ENCODE measurements around the gene GSG1L.

GSG1L gene

GRCh38 chr16:28063591-28064061 lies at the start of gene GSG1L:
Gene GSG1L (minus strand): TSS chr16:28063714. CDS start chr16:28063424, 290 bp downstream.
- no peak within 1 kb of the TSS for H3K27ac ChIP-seq
- DNase-seq (ENCODE audit: low read depth, low spot score): no peak

- no peak for DNase-seq (ENCODE audit: low read depth, low spot score)
- H3K27ac ChIP-seq: no peak overlapping the region
These were observed 49.4 kb upstream of the GSG1L start for GRCh38 chr16:28112908-28113307.

- DNase-seq (ENCODE audit: low read depth, low spot score): no peak
- no peak overlapping the region for H3K27ac ChIP-seq
These were observed 47.5 kb upstream of the GSG1L start for GRCh38 chr16:28110977-28111376.

GRCh38 chr16:28110479-28110878 lies 47.0 kb upstream of the GSG1L start:
- no peak for DNase-seq (ENCODE audit: low read depth, low spot score)
- no peak overlapping the region for H3K27ac ChIP-seq

GRCh38 chr16:28110074-28110473 lies 46.6 kb upstream of the GSG1L start:
- H3K27ac ChIP-seq: no peak overlapping the region
- DNase-seq (ENCODE audit: low read depth, low spot score): no peak

- H3K27ac ChIP-seq: no peak overlapping the region
- DNase-seq (ENCODE audit: low read depth, low spot score): no peak
These were observed 45.2 kb upstream of the GSG1L start for GRCh38 chr16:28108590-28109247.

GRCh38 chr16:28107232-28107631 lies 43.7 kb upstream of the GSG1L start:
- DNase-seq (ENCODE audit: low read depth, low spot score): no peak
- peak overlapping the region; percentile 20 for H3K27ac ChIP-seq

- H3K27ac ChIP-seq: peak overlapping the region; percentile 20
- no peak for DNase-seq (ENCODE audit: low read depth, low spot score)
These were observed 43.1 kb upstream of the GSG1L start for GRCh38 chr16:28106467-28107215.

- H3K27ac ChIP-seq: no peak overlapping the region
- DNase-seq (ENCODE audit: low read depth, low spot score): no peak
These were observed 42.4 kb upstream of the GSG1L start for GRCh38 chr16:28105954-28106353.

GRCh38 chr16:28105297-28105696 lies 41.8 kb upstream of the GSG1L start:
- DNase-seq (ENCODE audit: low read depth, low spot score): no peak
- H3K27ac ChIP-seq: no peak overlapping the region

GRCh38 chr16:28104404-28104803 lies 40.9 kb upstream of the GSG1L start:
- DNase-seq (ENCODE audit: low read depth, low spot score): no peak
- H3K27ac ChIP-seq: no peak overlapping the region

GRCh38 chr16:28103516-28104170 lies 40.1 kb upstream of the GSG1L start:
- no peak for DNase-seq (ENCODE audit: low read depth, low spot score)
- H3K27ac ChIP-seq: no peak overlapping the region

- H3K27ac ChIP-seq: no peak overlapping the region
- DNase-seq (ENCODE audit: low read depth, low spot score): no peak
These were observed 38.0 kb upstream of the GSG1L start for GRCh38 chr16:28101533-28101890.

- no peak overlapping the region for H3K27ac ChIP-seq
- DNase-seq (ENCODE audit: low read depth, low spot score): no peak
These were observed 37.5 kb upstream of the GSG1L start for GRCh38 chr16:28100810-28101532.

- no peak for DNase-seq (ENCODE audit: low read depth, low spot score)
- H3K27ac ChIP-seq: no peak overlapping the region
These were observed 35.7 kb upstream of the GSG1L start for GRCh38 chr16:28098959-28099945.

GRCh38 chr16:28098171-28098958 lies 34.9 kb upstream of the GSG1L start:
- DNase-seq (ENCODE audit: low read depth, low spot score): no peak
- H3K27ac ChIP-seq: no peak overlapping the region

GRCh38 chr16:28096983-28097899 lies 33.7 kb upstream of the GSG1L start:
- no peak for DNase-seq (ENCODE audit: low read depth, low spot score)
- H3K27ac ChIP-seq: no peak overlapping the region

GRCh38 chr16:28093385-28093725 lies 29.8 kb upstream of the GSG1L start:
- DNase-seq (ENCODE audit: low read depth, low spot score): no peak
- H3K27ac ChIP-seq: peak overlapping the region; percentile 60
